AG04450 (cell line): Measurements from ENCODE around the gene RTP1. TPM values are rescaled to one million over a fixed set of nuclear protein-coding genes. Genes with fewer than 3 reads are reported as not detected.
"Not testable (repeated sequence)": the region's sequence is repeated elsewhere in the genome, so short reads cannot be mapped to it uniquely, and the experiment has no call there.

Experiments used
- CTCF ChIA-PET: fragments of 300-600, 350-600 bp; formaldehyde crosslinking; extraction: SDS; loops from one replicate; lab custom pipeline; 2022; ENCODE audit warnings: antibody characterized with exemption, inconsistent platforms; lab: Charles Lee
- POLR2A ChIA-PET: fragments of 350-600 bp; formaldehyde crosslinking; extraction: SDS; loops from one replicate; lab custom pipeline; 2021; ENCODE audit warnings: antibody characterized with exemption, inconsistent platforms; lab: Yijun Ruan, JAX
- DNase-seq: peaks from one replicate; pipeline ENCODE4 v3.0.0-alpha.2; 2011; ENCODE audit warnings: low read depth, low spot score
- H3K27ac ChIP-seq: one replicate; pipeline ENCODE4 v1.5.1; 2012; ENCODE audit warnings: low read depth, low read length, control low read depth
- H3K27me3 ChIP-seq: one replicate; pipeline ENCODE4 v1.6.0; 2012; ENCODE audit warnings: low read length; ENCODE audit not compliant: control insufficient read depth, insufficient read depth
- H3K4me3 ChIP-seq: 2 replicates; pipeline ENCODE4 v1.5.1; 2011; ENCODE audit warnings: mild to moderate bottlenecking, low read depth, low read length, control low read depth
- H3K9me3 ChIP-seq: 2 replicates; pipeline ENCODE4 v1.5.1; 2012; ENCODE audit warnings: low read length; ENCODE audit not compliant: control insufficient read depth, insufficient read depth
- polyA plus RNA-seq: library from polyadenylated mRNA; depleted of rRNA; stranded (reverse); fragments of >200 nt; gene quantifications from 2 replicates; pipeline ENCODE4 v1.2.3, GENCODE V29; 2011
- TF ChIP-seq, protein P1 (sequence below): IDR thresholded peaks from 2 replicates; pipeline ENCODE4 v1.5.1; 2011; ENCODE audit warnings: low read depth, low read length, control low read depth, inconsistent platforms

Gene RTP1
- polyA plus RNA-seq, 1 experiment: not detected

GRCh38 chr3:187188931-187189330 lies 8.4 kb upstream of the RTP1 start:
- H3K4me3 ChIP-seq: no peak overlapping the region
- H3K27ac ChIP-seq: no peak overlapping the region
- no peaks in the 10 kb centered on the region for H3K27me3 ChIP-seq
- no peaks in the 10 kb centered on the region for H3K9me3 ChIP-seq
- TF ChIP-seq, protein P1, sequence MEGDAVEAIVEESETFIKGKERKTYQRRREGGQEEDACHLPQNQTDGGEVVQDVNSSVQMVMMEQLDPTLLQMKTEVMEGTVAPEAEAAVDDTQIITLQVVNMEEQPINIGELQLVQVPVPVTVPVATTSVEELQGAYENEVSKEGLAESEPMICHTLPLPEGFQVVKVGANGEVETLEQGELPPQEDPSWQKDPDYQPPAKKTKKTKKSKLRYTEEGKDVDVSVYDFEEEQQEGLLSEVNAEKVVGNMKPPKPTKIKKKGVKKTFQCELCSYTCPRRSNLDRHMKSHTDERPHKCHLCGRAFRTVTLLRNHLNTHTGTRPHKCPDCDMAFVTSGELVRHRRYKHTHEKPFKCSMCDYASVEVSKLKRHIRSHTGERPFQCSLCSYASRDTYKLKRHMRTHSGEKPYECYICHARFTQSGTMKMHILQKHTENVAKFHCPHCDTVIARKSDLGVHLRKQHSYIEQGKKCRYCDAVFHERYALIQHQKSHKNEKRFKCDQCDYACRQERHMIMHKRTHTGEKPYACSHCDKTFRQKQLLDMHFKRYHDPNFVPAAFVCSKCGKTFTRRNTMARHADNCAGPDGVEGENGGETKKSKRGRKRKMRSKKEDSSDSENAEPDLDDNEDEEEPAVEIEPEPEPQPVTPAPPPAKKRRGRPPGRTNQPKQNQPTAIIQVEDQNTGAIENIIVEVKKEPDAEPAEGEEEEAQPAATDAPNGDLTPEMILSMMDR: no peak
- ChIA-PET CTCF (interaction anchor here (0.8 to 1.4 kb wide), 5 partner anchors 20 to 76 kb away, joined by 3 to 5 read pairs (median 4); partner anchors contain the start of gene RPL39L), POLR2A (no interaction called here)
- DNase-seq: no peak

GRCh38 chr3:187191271-187191670 lies 6.0 kb upstream of the RTP1 start:
- H3K4me3 ChIP-seq: no peak overlapping the region
- no peaks in the 10 kb centered on the region for H3K9me3 ChIP-seq
- TF ChIP-seq, protein P1: no peak
- ChIA-PET CTCF (interaction anchor here (0.5 to 2.4 kb wide), 7 partner anchors 11 to 527 kb away, joined by 3 to 9 read pairs (median 3); partner anchors contain the start of gene RPL39L), POLR2A (interaction anchor here (0.7 kb wide), 1 partner anchor 605 kb away, joined by 6 read pairs; no protein-coding TSS in a partner anchor)
- H3K27ac ChIP-seq: no peak overlapping the region
- no peaks in the 10 kb centered on the region for H3K27me3 ChIP-seq
- DNase-seq: no peak

DNA sequence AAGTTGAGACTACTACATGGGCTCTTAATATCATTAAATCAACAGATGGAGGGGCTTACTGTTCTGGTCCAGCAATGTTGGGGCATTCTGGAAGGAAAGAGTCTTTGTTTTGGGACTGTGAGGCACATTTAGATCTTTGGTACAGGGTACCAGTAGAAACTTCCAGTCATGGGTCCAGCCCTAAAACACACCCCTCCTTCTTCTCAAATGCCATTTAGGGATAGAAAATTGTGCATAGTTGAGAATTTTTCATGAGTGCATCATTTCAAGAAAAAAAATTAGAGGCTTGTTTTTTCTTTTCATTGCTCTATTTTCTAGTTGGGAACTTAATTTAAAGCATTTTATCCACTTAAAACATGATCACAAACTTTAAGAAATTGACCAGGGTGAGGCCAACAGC lies 4.1 kb upstream of the RTP1 start:
- H3K4me3 ChIP-seq: no peak overlapping the region
- ChIA-PET CTCF (interaction anchor here (1.0 to 2.3 kb wide), 2 partner anchors 27 to 28 kb away, joined by 3 to 8 read pairs; no protein-coding TSS in a partner anchor), POLR2A (interaction anchor here (0.7 kb wide), 1 partner anchor 9 kb away, joined by 3 read pairs; no protein-coding TSS in a partner anchor)
- no peaks in the 10 kb centered on the region for H3K9me3 ChIP-seq
- H3K27ac ChIP-seq: no peak overlapping the region
- no peak for DNase-seq
- TF ChIP-seq, protein P1: no peak
- H3K27me3 ChIP-seq: no peaks in the 10 kb centered on the region

DNA sequence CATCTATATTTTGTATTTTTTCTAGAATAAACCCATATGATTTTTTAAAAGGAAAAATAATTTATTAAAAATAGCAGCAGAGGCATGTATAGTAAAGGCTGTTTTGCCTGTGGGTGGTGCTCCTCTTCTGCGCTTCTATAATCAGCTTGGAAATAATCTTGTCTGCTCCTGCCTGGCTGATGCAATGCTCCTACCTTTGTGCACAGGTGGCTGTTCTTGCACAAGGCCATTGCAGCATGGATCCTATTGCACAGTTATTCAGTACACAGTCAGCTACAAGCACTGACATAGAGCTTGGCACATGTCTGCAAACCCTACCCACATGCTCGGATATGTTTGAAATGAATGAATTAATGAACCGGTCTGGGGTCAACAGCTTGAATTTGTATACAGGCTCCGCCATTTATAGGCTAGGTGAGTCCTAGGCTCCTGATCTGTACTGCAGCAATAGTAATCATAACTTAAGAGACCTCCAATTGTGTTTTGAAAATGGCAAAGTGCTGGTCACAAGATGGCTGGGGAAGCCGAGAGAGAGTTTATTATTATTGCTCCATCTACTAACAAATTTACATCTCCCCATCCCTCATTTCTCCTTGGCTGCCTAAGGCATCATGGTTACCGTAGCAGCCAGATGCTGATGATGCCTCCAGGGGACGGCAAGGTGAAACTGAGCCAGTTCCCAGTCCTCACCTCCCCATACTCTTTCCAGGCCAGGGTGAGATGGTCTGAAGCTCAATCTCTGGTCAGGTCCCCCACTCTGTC lies 532 bp upstream of the RTP1 start:
- Histone ChIP-seq H3K27ac (no peak overlapping the region), H3K4me3 (no peak overlapping the region), H3K9me3 (peaks cover 4% of the 10 kb centered on the region; the same call in 1 of the 2 replicates), H3K27me3 (peaks cover 9% of the 10 kb centered on the region)
- no peak for DNase-seq
- CTCF ChIA-PET: no interaction called here
- POLR2A ChIA-PET: no interaction called here
- TF ChIP-seq, protein P1: no peak

DNA sequence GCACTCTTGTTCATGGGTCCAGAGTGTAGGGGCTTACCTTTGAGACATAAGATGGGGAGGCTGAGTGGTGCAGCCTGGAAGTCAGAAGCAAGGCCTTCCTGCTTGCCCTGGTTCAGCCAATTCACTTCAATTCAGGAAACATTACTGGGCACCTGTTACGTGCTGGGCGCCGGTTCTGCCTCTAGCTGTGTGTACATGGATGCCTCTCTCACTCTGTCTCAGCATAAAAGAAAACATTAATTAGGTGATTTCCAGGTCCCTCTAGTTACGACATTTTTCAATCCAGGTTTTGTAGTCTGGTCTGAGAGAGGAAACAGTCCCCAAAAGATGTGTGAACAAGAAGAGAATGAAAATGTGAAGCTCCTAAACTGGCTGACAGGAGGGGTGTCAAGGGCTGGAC lies 1.2 kb downstream of the RTP1 start:
- no peak overlapping the region for H3K4me3 ChIP-seq
- no peak for DNase-seq
- TF ChIP-seq, protein P1: no peak
- peaks cover 4% of the 10 kb centered on the region; the same call in 1 of the 2 replicates for H3K9me3 ChIP-seq
- peaks cover 21% of the 10 kb centered on the region for H3K27me3 ChIP-seq
- CTCF ChIA-PET: interaction anchor here (0.6 kb wide), 1 partner anchor 33 kb away, joined by 8 read pairs; no protein-coding TSS in a partner anchor
- H3K27ac ChIP-seq: no peak overlapping the region
- POLR2A ChIA-PET: no interaction called here

DNA sequence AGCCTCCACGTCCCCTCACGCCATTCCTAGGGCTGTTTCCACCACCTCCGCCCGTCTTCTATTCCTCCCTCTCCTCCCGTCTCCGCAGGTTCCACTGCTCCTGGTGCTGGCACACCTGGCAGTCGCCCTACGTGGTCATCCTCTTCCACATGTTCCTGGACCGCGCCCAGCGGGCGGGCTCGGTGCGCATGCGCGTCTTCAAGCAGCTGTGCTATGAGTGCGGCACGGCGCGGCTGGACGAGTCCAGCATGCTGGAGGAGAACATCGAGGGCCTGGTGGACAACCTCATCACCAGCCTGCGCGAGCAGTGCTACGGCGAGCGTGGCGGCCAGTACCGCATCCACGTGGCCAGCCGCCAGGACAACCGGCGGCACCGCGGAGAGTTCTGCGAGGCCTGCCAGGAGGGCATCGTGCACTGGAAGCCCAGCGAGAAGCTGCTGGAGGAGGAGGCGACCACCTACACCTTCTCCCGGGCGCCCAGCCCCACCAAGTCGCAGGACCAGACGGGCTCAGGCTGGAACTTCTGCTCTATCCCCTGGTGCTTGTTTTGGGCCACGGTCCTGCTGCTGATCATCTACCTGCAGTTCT lies 2.3 kb downstream of the RTP1 start:
- H3K4me3 ChIP-seq, POLR2A ChIA-PET, DNase-seq, H3K9me3 ChIP-seq, H3K27ac ChIP-seq: not testable (repeated sequence)
- H3K27me3 ChIP-seq: peaks cover 23% of the 10 kb centered on the region
- CTCF ChIA-PET: interaction anchor here (1.4 to 1.8 kb wide), 2 partner anchors 120 to 480 kb away, joined by 6 to 11 read pairs; no protein-coding TSS in a partner anchor
